Heart left ventricle (tissue), 13 donors: ENCODE results near the gene ST6GALNAC1.

ENCODE experiments used
- POLR2A ChIP-seq, 2 donors: fragments of 450-650 bp; IDR thresholded peaks; one replicate each; pipeline ENCODE4 v1.6.1; 2017; ENCODE audit warnings: antibody characterized with exemption in 2 of 2, mild to moderate bottlenecking in 2 of 2, moderate library complexity in 2 of 2
- TF ChIP-seq, protein P1 (sequence below), 12 donors: fragments of 200-600 bp; sonication (generic) in 4 of 12; IDR thresholded peaks; one replicate each; pipeline versions ENCODE4 v1.5.0 to v1.8.0; 2018 to 2022; ENCODE audit warnings: antibody characterized with exemption in 12 of 12, mild to moderate bottlenecking in 5 of 12
- donor health status: ischemic (EF 13 %, LVEDD 7.1; RV severe dilation, severe dysfunction).
- donor health status: DM: no; HTN: yes; CAD: no.
- donor health status: DM: no; HTN: no; CAD: no.
- donor health status: ischemic (EF 25% LVEDD 6.9; RV normal size, moderate dysfunction).
- donor health status: ischemic (EF 25% LVEDD 5.7; RV mildly dilated, moderate dysfunction).
- donor health status: ischemic (EF 35%, LVEDD 5.7; RV mildly dilated, moderate dysfunction).
- donor health status: nonischemic (EF 11% LVEDD 7.7; RV severe dilation, severe dysfunction).
- donor health status: DM: yes; HTN: yes; CAD: no.
- donor health status: PGD.
- donor health status: ischemic (EF 29% LVEDD 5.4; RV normal size, mild dysfunction).
- donor health status: nonischemic (EF 23%, LVEDD 6.1; RV moderate dilation, normal function).

DNA sequence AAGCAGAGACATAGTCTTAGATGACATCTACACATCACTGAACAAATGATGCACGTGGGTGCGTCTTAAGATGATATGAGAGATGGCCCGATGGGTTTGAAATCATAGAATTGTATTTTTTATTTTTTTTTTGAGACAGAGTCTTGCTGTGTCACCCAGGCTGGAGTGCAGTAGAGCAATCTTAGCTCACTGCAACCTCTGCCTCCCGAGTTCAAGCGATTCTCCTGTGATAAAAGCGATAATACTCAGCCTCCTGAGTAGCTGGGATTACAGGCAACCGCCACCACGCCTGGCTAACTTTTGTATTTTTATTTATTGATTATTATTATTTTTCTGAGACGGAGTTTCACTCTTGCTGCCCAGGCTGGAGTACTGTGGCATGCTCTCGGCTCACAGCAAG is 5.3 kb downstream of the ST6GALNAC1 start:
- TF ChIP-seq, protein P1, sequence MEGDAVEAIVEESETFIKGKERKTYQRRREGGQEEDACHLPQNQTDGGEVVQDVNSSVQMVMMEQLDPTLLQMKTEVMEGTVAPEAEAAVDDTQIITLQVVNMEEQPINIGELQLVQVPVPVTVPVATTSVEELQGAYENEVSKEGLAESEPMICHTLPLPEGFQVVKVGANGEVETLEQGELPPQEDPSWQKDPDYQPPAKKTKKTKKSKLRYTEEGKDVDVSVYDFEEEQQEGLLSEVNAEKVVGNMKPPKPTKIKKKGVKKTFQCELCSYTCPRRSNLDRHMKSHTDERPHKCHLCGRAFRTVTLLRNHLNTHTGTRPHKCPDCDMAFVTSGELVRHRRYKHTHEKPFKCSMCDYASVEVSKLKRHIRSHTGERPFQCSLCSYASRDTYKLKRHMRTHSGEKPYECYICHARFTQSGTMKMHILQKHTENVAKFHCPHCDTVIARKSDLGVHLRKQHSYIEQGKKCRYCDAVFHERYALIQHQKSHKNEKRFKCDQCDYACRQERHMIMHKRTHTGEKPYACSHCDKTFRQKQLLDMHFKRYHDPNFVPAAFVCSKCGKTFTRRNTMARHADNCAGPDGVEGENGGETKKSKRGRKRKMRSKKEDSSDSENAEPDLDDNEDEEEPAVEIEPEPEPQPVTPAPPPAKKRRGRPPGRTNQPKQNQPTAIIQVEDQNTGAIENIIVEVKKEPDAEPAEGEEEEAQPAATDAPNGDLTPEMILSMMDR (IDR thresholded peaks at IDR 0.05): no peak
- no peak for TF ChIP-seq POLR2A (IDR thresholded peaks at IDR 0.05)
